ENCODE data around the gene TRPM3. TPM values are rescaled to one million over a fixed set of nuclear protein-coding genes. Genes with fewer than 3 reads are reported as not detected.
A peak's percentile ranks its signal among the peaks of the same experiment; 100 is the strongest.

Gene TRPM3
- total and polyA plus RNA-seq, 7 experiments from 2014 or later: not detected

DNA sequence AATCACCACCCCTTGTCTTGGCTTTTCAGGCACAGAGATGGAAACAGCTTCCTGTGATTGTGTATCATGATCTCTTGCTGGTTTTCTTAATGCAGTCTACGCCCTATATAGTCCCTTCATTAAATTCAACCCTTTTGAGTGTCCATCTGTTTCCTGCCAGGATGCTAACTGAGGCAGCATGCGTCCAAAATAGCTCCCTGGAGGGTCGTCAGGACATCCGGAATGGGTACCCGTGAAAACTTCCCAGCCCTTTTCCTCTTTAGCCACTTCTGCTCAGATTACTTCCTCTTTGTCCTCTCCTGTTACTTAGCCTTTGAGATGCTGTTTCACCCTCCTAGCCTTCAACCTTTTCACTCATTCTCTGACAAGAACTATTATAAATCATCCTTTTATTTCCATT lies 627.2 kb downstream of the TRPM3 start:
- no peaks in the 10 kb centered on the region for H3K36me3 ChIP-seq (ENCODE audit: control insufficient read depth in 2 of 3, insufficient read depth in 3 of 3, low read length in 3 of 3)
- H3K27ac ChIP-seq (ENCODE audit: low read depth, low read length): no peak overlapping the region
- Mint-ChIP-seq H3K4me1 (peaks cover 13 to 42% (median 31%) of the 10 kb centered on the region in 7 donors), H3K9me3 (peaks cover 0 to 4% (median 0%) of the 10 kb centered on the region in 11 donors), H3K4me3 (peak overlapping the region in 1 of 10 donors; percentile 5), H3K36me3 (peaks cover 0 to 2% (median 0%) of the 10 kb centered on the region in 5 donors), H3K27ac (peak overlapping the region in 1 of 9 donors; percentile 62), H3K27me3 (peaks cover 0 to 7% (median 0%) of the 10 kb centered on the region in 5 donors)
- ChIA-PET POLR2A (no interaction called here), CTCF (interaction anchor here (0.9 kb wide), 1 partner anchor 108 kb away, joined by 4 read pairs; no protein-coding TSS in a partner anchor)
- ATAC-seq (no peak), DNase-seq (no peak)
- H3K27me3 ChIP-seq (ENCODE audit: control insufficient read depth in 2 of 2, insufficient read depth in 2 of 2, low read length in 2 of 2): no peaks in the 10 kb centered on the region
- no peaks in the 10 kb centered on the region for H3K9me3 ChIP-seq (ENCODE audit: control insufficient read depth in 2 of 3, low read length in 3 of 3)
- intact Hi-C loops (cut with micrococcal nuclease): loop anchor here in 1 of 2 donors (5.0 kb wide), 1 partner anchor 522 kb away; no protein-coding TSS in a partner anchor
- no peak overlapping the region for H3K4me3 ChIP-seq (ENCODE audit: low read length)
- H3K4me1 ChIP-seq (ENCODE audit: control insufficient read depth in 2 of 2, insufficient read depth in 2 of 2, low read length in 2 of 2): peaks cover 0 to 4% of the 10 kb centered on the region in 2 donors

DNA sequence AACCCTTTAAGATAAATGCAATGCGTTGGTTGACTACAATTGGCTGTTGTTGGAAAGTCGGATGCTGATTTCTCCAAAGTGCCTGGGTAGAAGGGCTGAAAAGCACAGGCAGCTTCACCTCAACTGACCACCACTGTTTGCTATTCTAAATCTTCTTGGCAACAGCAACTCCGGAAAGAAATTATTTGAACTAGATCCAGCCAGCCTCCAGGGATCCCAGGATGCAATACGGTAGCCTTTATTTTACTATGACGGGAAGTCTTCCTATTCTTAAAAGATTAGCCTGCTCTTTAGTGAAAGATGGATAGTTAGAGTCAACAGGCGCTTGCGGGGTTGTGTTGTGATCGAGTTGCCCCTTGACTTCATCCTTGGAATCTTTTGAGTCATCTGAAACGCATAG lies 628.4 kb downstream of the TRPM3 start:
- ChIA-PET CTCF (interaction anchor here (0.6 kb wide), 1 partner anchor 10 kb away, joined by 3 read pairs; no protein-coding TSS in a partner anchor), POLR2A (interaction anchor here (0.7 kb wide), 1 partner anchor 116 kb away, joined by 4 read pairs; no protein-coding TSS in a partner anchor)
- peaks cover 0 to 2% (median 0%) of the 10 kb centered on the region in 5 donors for H3K36me3 Mint-ChIP-seq
- peaks cover 13 to 42% (median 31%) of the 10 kb centered on the region in 7 donors for H3K4me1 Mint-ChIP-seq
- Histone ChIP-seq H3K9me3 (ENCODE audit: control insufficient read depth in 2 of 3, low read length in 3 of 3) (no peaks in the 10 kb centered on the region), H3K4me3 (ENCODE audit: low read length) (no peak overlapping the region), H3K27ac (ENCODE audit: low read depth, low read length) (no peak overlapping the region), H3K27me3 (ENCODE audit: control insufficient read depth in 2 of 2, insufficient read depth in 2 of 2, low read length in 2 of 2) (no peaks in the 10 kb centered on the region), H3K36me3 (ENCODE audit: control insufficient read depth in 2 of 3, insufficient read depth in 3 of 3, low read length in 3 of 3) (no peaks in the 10 kb centered on the region), H3K4me1 (ENCODE audit: control insufficient read depth in 2 of 2, insufficient read depth in 2 of 2, low read length in 2 of 2) (peaks cover 0 to 4% of the 10 kb centered on the region in 2 donors)
- H3K4me3 Mint-ChIP-seq: no peak overlapping the region
- H3K9me3 Mint-ChIP-seq: peaks cover 0 to 4% (median 0%) of the 10 kb centered on the region in 11 donors
- peaks cover 0 to 7% (median 0%) of the 10 kb centered on the region in 5 donors for H3K27me3 Mint-ChIP-seq
- intact Hi-C loops (cut with micrococcal nuclease): loop anchor here in 1 of 2 donors (5.0 kb wide), 1 partner anchor 521 kb away; no protein-coding TSS in a partner anchor
- ATAC-seq: no peak
- H3K27ac Mint-ChIP-seq: no peak overlapping the region
- no peak for DNase-seq

DNA sequence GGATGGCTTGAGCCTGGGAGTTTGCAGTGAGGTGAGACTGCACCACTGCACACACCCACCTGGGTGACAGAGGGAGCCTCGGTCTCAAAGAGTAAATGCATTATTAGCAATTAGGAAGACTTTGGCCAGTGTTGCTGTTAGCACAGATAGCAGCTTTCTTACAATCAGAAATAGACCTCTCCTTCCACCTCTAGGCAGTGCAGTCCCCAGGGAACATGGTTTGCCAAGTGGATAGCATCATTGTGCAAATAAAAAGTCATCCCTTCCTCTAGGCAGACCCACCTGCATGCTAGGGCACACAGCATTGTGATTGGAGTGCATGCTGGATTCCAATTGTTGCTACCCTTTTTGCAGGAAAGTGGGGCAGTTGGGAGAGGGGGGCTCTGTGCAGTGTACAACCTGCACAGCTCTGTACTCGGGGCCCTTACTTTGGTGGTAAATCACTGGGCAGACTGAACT lies 629.1 kb downstream of the TRPM3 start:
- Histone ChIP-seq H3K27me3 (ENCODE audit: control insufficient read depth in 2 of 2, insufficient read depth in 2 of 2, low read length in 2 of 2) (no peaks in the 10 kb centered on the region), H3K4me3 (ENCODE audit: low read length) (no peak overlapping the region), H3K27ac (ENCODE audit: low read depth, low read length) (no peak overlapping the region), H3K4me1 (ENCODE audit: control insufficient read depth in 2 of 2, insufficient read depth in 2 of 2, low read length in 2 of 2) (peaks cover 0 to 4% of the 10 kb centered on the region in 2 donors), H3K9me3 (ENCODE audit: control insufficient read depth in 2 of 3, low read length in 3 of 3) (no peaks in the 10 kb centered on the region), H3K36me3 (ENCODE audit: control insufficient read depth in 2 of 3, insufficient read depth in 3 of 3, low read length in 3 of 3) (no peaks in the 10 kb centered on the region)
- DNase-seq (no peak), ATAC-seq (no peak)
- Mint-ChIP-seq H3K4me1 (peaks cover 13 to 42% (median 31%) of the 10 kb centered on the region in 7 donors), H3K4me3 (peak overlapping the region in 1 of 10 donors; percentile 18), H3K36me3 (peaks cover 0 to 2% (median 0%) of the 10 kb centered on the region in 5 donors), H3K27ac (peak overlapping the region in 2 of 9 donors; percentile 27 to 71), H3K9me3 (peaks cover 0 to 4% (median 0%) of the 10 kb centered on the region in 11 donors), H3K27me3 (peaks cover 0 to 7% (median 0%) of the 10 kb centered on the region in 5 donors)
- CTCF ChIA-PET: interaction anchor here (1.2 kb wide), 1 partner anchor 113 kb away, joined by 3 read pairs; no protein-coding TSS in a partner anchor
- intact Hi-C loops (cut with micrococcal nuclease): loop anchor here in 1 of 2 donors (5.0 kb wide), 1 partner anchor 520 kb away; no protein-coding TSS in a partner anchor
- POLR2A ChIA-PET: no interaction called here

- H3K27me3 ChIP-seq (ENCODE audit: control insufficient read depth in 2 of 2, insufficient read depth in 2 of 2, low read length in 2 of 2): no peaks in the 10 kb centered on the region
- peaks cover 0 to 2% (median 0%) of the 10 kb centered on the region in 5 donors for H3K36me3 Mint-ChIP-seq
- intact Hi-C loops (cut with micrococcal nuclease): loop anchor here in 1 of 2 donors (5.0 kb wide), 1 partner anchor 519 kb away; no protein-coding TSS in a partner anchor
- H3K4me1 ChIP-seq (ENCODE audit: control insufficient read depth in 2 of 2, insufficient read depth in 2 of 2, low read length in 2 of 2): peaks cover 0 to 4% of the 10 kb centered on the region in 2 donors
- no peaks in the 10 kb centered on the region for H3K36me3 ChIP-seq (ENCODE audit: control insufficient read depth in 2 of 3, insufficient read depth in 3 of 3, low read length in 3 of 3)
- no peak overlapping the region for H3K27ac ChIP-seq (ENCODE audit: low read depth, low read length)
- H3K9me3 Mint-ChIP-seq: peaks cover 0 to 4% (median 0%) of the 10 kb centered on the region in 11 donors
- DNase-seq (no peak), ATAC-seq (no peak)
- no peaks in the 10 kb centered on the region for H3K9me3 ChIP-seq (ENCODE audit: control insufficient read depth in 2 of 3, low read length in 3 of 3)
- H3K27me3 Mint-ChIP-seq: peaks cover 0 to 7% (median 0%) of the 10 kb centered on the region in 5 donors
- H3K4me1 Mint-ChIP-seq: peaks cover 13 to 42% (median 31%) of the 10 kb centered on the region in 7 donors
- H3K4me3 Mint-ChIP-seq: peak overlapping the region in 1 of 10 donors; percentile 18
- no peak overlapping the region for H3K4me3 ChIP-seq (ENCODE audit: low read length)
- ChIA-PET CTCF (interaction anchor here (0.9 to 1.2 kb wide), 2 partner anchors 111 to 112 kb away, joined by 3 read pairs; no protein-coding TSS in a partner anchor), POLR2A (interaction anchor here (0.8 to 1.2 kb wide), 2 partner anchors 81 to 147 kb away, joined by 3 read pairs; no protein-coding TSS in a partner anchor)
- peak overlapping the region in 1 of 9 donors; percentile 27 for H3K27ac Mint-ChIP-seq
These were observed 629.7 kb downstream of the TRPM3 start for GRCh38 chr9:70491426-70492318.

GRCh38 chr9:70490478-70490877 lies 630.9 kb downstream of the TRPM3 start:
- H3K27me3 Mint-ChIP-seq: peaks cover 0 to 7% (median 0%) of the 10 kb centered on the region in 5 donors
- peaks cover 12 to 36% (median 31%) of the 10 kb centered on the region in 7 donors for H3K4me1 Mint-ChIP-seq
- Histone ChIP-seq H3K4me1 (ENCODE audit: control insufficient read depth in 2 of 2, insufficient read depth in 2 of 2, low read length in 2 of 2) (peaks cover 0 to 4% of the 10 kb centered on the region in 2 donors), H3K27ac (ENCODE audit: low read depth, low read length) (no peak overlapping the region), H3K4me3 (ENCODE audit: low read length) (no peak overlapping the region), H3K27me3 (ENCODE audit: control insufficient read depth in 2 of 2, insufficient read depth in 2 of 2, low read length in 2 of 2) (no peaks in the 10 kb centered on the region), H3K9me3 (ENCODE audit: control insufficient read depth in 2 of 3, low read length in 3 of 3) (no peaks in the 10 kb centered on the region), H3K36me3 (ENCODE audit: control insufficient read depth in 2 of 3, insufficient read depth in 3 of 3, low read length in 3 of 3) (no peaks in the 10 kb centered on the region)
- ATAC-seq: no peak
- peak in 1 of 9 donors; percentile 11 for DNase-seq
- peak overlapping the region in 1 of 9 donors; percentile 55 for H3K27ac Mint-ChIP-seq
- ChIA-PET POLR2A (no interaction called here), CTCF (interaction anchor here (0.5 to 0.6 kb wide), 2 partner anchors 92 to 130 kb away, joined by 3 to 4 read pairs; no protein-coding TSS in a partner anchor)
- peaks cover 0 to 2% (median 0%) of the 10 kb centered on the region in 5 donors for H3K36me3 Mint-ChIP-seq
- H3K4me3 Mint-ChIP-seq: no peak overlapping the region
- H3K9me3 Mint-ChIP-seq: peaks cover 0 to 4% (median 0%) of the 10 kb centered on the region in 11 donors
- intact Hi-C loops (cut with micrococcal nuclease): loop anchor here in 1 of 2 donors (5.0 kb wide), 1 partner anchor 518 kb away; no protein-coding TSS in a partner anchor

DNA sequence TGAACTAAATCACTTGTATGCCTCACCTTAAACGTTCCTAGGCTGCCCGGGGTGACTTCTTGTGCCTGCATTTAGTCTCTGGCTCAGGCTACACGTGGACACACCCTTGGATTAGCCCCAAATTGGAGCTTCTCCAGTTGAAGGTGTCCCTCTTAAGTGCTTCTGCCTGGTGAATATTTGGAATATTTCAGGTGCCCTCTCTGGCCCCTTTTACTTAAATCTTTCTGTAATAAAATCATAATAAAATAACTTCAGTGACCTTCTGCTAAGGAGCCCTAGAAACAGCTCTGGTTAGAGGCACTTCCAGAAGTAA lies 632.7 kb downstream of the TRPM3 start:
- ATAC-seq: no peak
- Mint-ChIP-seq H3K4me1 (peaks cover 5 to 35% (median 23%) of the 10 kb centered on the region in 7 donors), H3K27me3 (no peaks in the 10 kb centered on the region), H3K36me3 (no peaks in the 10 kb centered on the region), H3K27ac (no peak overlapping the region), H3K9me3 (peaks cover 0 to under 1% (median 0%) of the 10 kb centered on the region in 11 donors), H3K4me3 (no peak overlapping the region)
- Histone ChIP-seq H3K4me3 (ENCODE audit: low read length) (no peak overlapping the region), H3K27ac (ENCODE audit: low read depth, low read length) (no peak overlapping the region), H3K27me3 (ENCODE audit: control insufficient read depth in 2 of 2, insufficient read depth in 2 of 2, low read length in 2 of 2) (no peaks in the 10 kb centered on the region), H3K4me1 (ENCODE audit: control insufficient read depth in 2 of 2, insufficient read depth in 2 of 2, low read length in 2 of 2) (peaks cover 0 to 4% of the 10 kb centered on the region in 2 donors), H3K9me3 (ENCODE audit: control insufficient read depth in 2 of 3, low read length in 3 of 3) (no peaks in the 10 kb centered on the region), H3K36me3 (ENCODE audit: control insufficient read depth in 2 of 3, insufficient read depth in 3 of 3, low read length in 3 of 3) (no peaks in the 10 kb centered on the region)
- intact Hi-C loops (cut with micrococcal nuclease): no loop called here
- ChIA-PET POLR2A (interaction anchor here (1.2 kb wide), 1 partner anchor 76 kb away, joined by 4 read pairs; no protein-coding TSS in a partner anchor), CTCF (interaction anchor here (0.8 to 1.9 kb wide), 2 partner anchors 114 to 142 kb away, joined by 6 to 8 read pairs; no protein-coding TSS in a partner anchor)
- no peak for DNase-seq
